GM12872 (cell line): ENCODE results near the gene ADAMTS2.

Source experiments
- CTCF ChIP-seq: IDR thresholded peaks from 3 replicates; pipeline ENCODE4 v1.5.1; 2011; ENCODE audit warnings: low read depth, mild to moderate bottlenecking, low read length, moderate library complexity; ENCODE audit not compliant: insufficient read depth

ADAMTS2 gene

GRCh38 chr5:179271821-179272325 lies 73.4 kb downstream of the ADAMTS2 start:
- TF ChIP-seq CTCF, result no peak

GRCh38 chr5:179271428-179271734 lies 73.9 kb downstream of the ADAMTS2 start:
- TF ChIP-seq CTCF, result no peak

- TF ChIP-seq CTCF, result no peak
Measured at GRCh38 chr5:179270581-179271427, 74.5 kb downstream of the ADAMTS2 start.

GRCh38 chr5:179269781-179270543 lies 75.3 kb downstream of the ADAMTS2 start:
- TF ChIP-seq CTCF, result no peak

- TF ChIP-seq CTCF, result no peak
Measured at GRCh38 chr5:179268966-179269693, 76.1 kb downstream of the ADAMTS2 start.

GRCh38 chr5:179268399-179268952 lies 76.8 kb downstream of the ADAMTS2 start:
- TF ChIP-seq CTCF, result no peak

- TF ChIP-seq CTCF, result no peak
Measured at GRCh38 chr5:179267671-179268083, 77.6 kb downstream of the ADAMTS2 start.
